Kidney tubule cell (primary cell): ENCODE data around the gene TACC2.

Experiments used
- DNase-seq: peaks from one replicate; pipeline ENCODE4 v3.0.0-alpha.2; 2018; ENCODE audit warnings: low spot score

TACC2 gene

DNA sequence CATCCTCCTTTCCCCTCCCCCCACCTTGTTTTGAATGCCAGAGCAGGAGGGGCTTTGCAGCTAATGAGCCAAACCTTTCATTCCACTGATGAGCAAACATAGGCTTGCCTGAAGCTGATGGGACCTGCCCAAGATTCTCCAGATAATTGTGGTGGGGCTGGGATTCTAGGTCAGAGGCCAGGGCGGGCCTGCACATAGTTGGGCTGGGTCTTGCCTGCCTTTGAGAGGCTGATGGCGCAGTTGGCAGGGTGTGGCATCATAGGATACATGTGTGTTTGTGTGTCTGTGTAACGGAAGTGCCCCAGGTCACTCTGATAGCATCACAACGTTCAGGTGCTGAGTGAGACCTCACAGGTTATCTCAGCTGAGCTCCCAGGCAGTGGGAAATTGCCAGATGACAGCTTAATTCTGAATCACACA lies 305.0 kb downstream of the TACC2 start:
- peak; percentile 39 for DNase-seq

DNA sequence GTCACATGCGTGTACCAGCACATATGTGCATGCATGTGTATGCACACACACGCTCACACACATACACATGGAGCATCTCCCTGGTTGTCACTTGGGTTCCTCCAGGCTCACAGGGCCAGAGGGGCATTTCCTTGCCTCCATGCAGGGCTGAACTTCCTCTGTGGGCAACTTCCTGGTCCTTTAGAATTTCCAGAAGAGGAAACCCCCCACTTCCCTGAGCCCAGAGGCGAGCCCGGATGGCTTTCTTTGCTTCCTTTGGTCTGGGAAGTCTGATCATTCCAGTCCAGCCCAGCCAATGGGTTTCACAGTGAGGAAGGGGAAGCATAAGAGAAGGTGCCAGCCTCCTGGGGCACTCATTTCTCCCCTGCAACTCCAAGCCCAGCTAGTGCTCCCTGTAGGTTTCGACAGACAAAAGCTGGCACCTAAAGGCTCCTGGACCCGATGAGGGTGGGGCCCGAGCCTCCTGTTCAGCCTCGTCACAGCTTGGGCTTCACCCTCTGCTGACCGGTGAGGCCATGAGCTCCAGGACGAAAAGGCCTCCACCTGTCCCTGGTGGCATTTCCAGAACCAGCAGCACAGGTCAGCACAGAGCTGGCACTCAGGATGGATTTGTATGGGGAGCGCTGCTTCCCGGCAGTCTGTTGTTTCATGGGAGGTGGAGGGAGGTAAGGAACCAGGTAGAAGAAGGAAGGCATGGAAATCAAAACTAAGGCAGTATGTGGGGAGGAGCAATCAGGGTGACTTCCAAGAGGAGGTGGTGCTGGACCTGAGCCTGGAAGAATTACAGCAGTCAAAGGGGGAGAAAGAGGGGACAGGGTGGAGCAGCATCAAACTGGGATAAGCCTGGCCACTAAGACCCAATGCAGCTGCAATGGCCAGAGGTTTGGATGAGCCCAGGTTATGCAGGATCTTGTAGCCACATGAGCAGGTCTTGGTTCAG lies 305.8 kb downstream of the TACC2 start:
- no peak for DNase-seq

DNA sequence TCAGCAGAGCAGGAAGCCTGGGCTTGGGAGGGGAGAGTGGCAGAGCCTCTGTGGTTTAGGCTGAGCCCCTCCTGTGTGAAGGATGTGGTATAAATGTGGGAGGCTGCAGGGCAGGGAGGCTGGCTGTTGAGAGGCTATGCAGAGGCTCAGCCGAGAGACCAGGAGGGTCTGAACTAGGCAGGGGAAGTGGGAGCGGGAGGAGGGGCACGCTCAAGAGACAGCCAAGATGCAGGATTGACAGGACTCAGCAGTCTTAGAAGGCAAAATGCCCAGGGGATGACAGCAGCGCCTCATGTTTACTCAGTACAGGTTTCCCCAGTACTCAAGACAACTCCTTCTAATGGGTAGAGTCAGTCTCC lies 306.5 kb downstream of the TACC2 start:
- no peak for DNase-seq

DNA sequence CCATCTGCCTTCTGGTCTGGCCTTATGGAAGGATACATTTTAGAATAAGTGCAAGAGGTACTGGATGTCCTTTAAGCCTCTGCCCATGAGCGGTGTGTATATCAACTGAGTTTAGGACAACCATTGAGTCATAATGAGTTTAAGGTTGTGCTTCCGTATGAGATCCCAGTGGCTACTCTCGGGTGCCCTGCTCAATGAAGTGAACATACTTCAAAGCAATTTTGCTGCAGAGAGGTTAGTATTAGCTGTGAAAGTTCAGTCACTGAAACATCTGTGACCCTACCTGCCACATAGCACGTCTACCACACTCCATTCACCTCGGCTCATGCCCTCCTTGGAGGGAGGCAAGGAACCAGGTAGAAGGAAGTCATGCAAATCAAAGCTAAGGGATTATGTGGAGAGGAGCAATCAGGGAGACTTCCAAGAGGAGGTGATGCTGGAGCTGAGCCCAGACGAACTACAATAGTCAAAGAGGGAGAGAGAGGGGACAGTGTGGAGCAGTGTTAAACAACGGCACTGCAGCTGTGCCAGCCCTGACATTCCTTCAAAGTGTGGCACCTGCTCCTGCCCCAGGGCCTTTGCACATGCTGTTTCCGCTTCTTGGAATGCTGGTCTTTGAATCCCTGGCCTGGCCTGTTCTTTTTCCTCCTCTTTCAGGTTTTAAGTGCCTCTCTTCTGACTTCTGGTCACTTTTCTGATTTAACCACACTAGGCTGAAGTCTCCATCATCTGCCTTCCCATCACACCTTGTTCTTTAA lies 307.6 kb downstream of the TACC2 start:
- peak; percentile 86 for DNase-seq

DNA sequence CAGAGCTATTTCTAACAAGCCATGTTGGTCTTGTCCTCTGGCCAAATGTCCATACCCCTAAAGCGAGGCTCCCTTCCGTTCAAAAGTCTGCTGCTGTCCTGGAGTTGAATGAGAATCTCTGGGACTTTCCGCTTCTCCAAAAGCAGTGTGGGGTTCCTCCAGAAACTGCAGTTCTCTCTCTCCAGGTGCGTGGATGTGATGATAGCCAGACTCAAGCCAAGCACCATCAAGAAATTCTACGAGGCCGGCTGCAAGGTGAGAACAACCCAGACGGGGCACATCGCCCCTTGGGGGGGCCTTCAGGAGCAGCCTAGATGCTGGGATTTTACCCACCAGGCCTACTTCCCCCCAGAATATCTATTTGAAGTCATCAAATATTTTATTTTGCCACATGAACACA lies 308.6 kb downstream of the TACC2 start:
- no peak for DNase-seq

DNA sequence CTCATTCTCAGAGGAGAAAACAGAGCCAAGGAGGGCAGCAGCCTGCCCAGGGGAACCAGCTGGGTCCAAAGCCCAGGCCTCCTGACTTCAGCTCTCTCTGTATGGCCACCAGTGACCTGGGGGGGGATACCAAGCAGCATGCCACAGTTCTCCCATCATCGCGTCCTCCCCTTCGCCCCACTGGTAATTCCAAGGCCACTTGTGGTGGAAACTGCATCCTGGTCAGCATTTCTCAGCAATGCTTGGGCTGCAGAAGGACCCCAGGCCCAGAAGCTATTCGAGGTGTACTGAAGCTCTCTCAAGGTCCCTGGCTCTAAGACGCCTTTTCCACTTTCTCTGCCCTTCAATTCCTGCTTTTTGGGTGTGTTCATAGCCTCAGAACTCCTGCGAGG lies 309.2 kb downstream of the TACC2 start:
- no peak for DNase-seq

DNA sequence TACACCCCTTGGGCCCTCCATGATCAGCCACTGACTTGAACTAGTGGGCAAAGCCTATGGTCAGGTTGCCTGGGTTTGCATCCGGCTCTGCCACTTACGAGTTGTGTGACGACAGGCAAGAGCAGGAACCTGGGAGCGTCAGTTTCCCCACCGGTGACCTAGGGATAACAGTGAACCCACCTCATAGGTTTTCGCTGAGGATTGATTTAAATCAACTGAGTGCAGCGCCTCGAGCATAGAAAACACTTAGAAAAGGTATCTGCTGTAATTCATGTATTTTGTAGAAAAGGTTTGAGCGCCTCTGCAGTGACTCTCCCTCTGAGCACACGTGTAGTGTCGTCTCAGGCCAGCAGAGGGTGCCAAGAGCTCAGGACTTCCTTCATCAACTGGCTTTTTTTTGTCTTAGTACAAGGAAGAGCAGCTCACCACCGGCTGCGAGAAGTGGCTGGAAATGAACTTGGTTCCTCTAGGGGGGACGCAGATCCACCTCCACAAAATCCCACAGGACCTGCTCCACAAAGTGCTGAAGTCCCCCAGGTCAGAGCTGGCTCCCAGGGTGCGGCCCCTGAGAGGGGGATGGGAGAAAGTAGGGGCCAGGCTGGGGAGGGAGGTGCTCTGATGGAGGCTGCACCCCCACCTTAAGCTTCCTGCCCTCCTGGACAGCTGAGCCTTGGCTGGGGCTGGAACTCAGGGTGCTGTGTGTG lies 309.8 kb downstream of the TACC2 start:
- peak; percentile 84 for DNase-seq

- DNase-seq: no peak
These were observed 310.6 kb downstream of the TACC2 start for GRCh38 chr10:122299423-122300075.

- DNase-seq: peak; percentile 79
These were observed 312.3 kb downstream of the TACC2 start for GRCh38 chr10:122301055-122301810.

DNA sequence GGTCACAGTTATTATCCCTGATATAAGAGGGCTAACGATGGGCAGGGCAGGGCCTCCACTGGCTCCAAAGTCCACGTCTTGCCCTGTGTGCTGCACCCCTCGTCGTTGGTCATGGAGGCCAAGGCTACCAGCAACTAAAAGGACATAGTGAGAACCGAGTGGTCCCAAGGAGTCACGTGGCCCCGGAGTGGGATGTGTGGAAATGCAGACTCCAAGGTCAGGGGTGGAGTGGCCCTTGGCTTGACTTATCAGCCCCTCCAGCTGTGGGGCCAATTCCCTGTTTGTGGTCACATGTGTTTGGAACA lies 312.8 kb downstream of the TACC2 start:
- DNase-seq: no peak

GRCh38 chr10:122302315-122302714 lies 313.4 kb downstream of the TACC2 start:
- no peak for DNase-seq

DNA sequence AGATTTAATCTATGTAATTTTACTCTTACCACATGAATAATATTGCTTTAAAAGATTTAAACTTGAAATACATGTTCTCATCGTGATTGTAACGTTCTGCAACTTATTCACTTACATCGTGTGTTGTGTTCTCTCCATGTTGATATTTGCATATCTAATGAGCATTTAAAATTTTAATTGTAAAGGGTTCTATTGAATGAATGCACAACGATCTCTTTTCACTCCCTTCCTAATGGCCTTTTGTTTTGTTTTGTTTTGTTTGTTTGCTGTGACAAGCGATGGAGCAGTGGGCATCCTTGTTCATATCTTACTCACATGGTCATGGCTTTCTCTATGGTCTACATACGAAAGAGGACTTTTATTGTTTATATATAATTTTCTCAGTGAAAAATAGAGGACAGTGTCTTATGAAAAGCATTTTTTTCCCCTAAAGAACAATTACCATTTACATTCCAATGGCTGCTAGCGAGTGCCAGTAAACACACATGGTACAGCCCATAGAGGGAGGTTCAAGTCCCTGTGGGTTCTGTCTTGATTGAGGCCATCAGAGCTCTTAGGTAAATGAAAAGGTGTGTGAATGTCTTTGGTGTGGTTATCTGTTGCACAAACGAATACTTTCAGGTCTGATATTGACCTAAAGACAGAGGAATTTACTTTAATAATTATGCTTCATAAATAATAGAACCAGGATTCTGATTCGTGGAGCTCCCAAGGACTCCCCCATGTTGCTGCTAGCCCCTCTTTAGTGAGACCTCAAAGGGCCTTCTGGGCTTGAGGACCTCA lies 314.5 kb downstream of the TACC2 start:
- no peak for DNase-seq
